SK-N-MC (cell line): Measurements from ENCODE around the gene CORIN.

Source experiments
- DNase-seq: peaks from one replicate; pipeline ENCODE4 v3.0.0-alpha.2; 2011; ENCODE audit warnings: low read depth, low spot score
- H3K27ac ChIP-seq: fragments of 200-600 bp; sonication (generic); 2 replicates; pipeline ENCODE4 v1.5.1; 2016; ENCODE audit warnings: mixed run types
- H3K36me3 ChIP-seq: fragments of 200-600 bp; sonication (generic); 2 replicates; pipeline ENCODE4 v1.6.1; 2017; ENCODE audit warnings: antibody characterized with exemption, low read length, mixed read lengths; ENCODE audit not compliant: insufficient read depth
- H3K4me3 ChIP-seq: fragments of 200-600 bp; sonication (generic); 2 replicates; pipeline ENCODE4 v1.5.1; 2016
- H3K9ac ChIP-seq: fragments of 200-600 bp; sonication (generic); 2 replicates; pipeline ENCODE4 v1.8.0; 2017; ENCODE audit warnings: mixed run types, mixed read lengths; ENCODE audit not compliant: insufficient read length
- H3K9me3 ChIP-seq: fragments of 200-600 bp; sonication (generic); 2 replicates; pipeline ENCODE4 v1.6.1; 2017; ENCODE audit warnings: low read depth, mild to moderate bottlenecking, antibody characterized with exemption, low read length, moderate library complexity, mixed read lengths
- EZH2 ChIP-seq: fragments of 200-600 bp; sonication (generic); IDR thresholded peaks from one replicate; pipeline ENCODE4 v1.6.1; 2017; ENCODE audit warnings: antibody characterized with exemption
- FOXP2 ChIP-seq: optimal IDR thresholded peaks from 2 replicates; pipeline ENCODE3; 2011; ENCODE audit warnings: mild to moderate bottlenecking, moderate library complexity; ENCODE audit not compliant: insufficient read depth; ENCODE audit errors: extremely low read length, control extremely low read depth
- POLR2AphosphoS5 ChIP-seq: IDR thresholded peaks from 2 replicates; pipeline ENCODE4 v1.6.1; 2012; ENCODE audit warnings: mild to moderate bottlenecking, low read depth, low read length, borderline replicate concordance

The CORIN gene

GRCh38 chr4:47860305-47860704 lies 22.4 kb upstream of the CORIN start:
- no peak for TF ChIP-seq EZH2
- TF ChIP-seq POLR2AphosphoS5: no peak
- no peak for TF ChIP-seq FOXP2
- Histone ChIP-seq H3K9me3 (no peaks in the 10 kb centered on the region), H3K4me3 (no peak overlapping the region), H3K27ac (no peak overlapping the region), H3K9ac (no peak overlapping the region), H3K36me3 (no peaks in the 10 kb centered on the region)
- DNase-seq: no peak

- Histone ChIP-seq H3K27ac (no peak overlapping the region), H3K9me3 (no peaks in the 10 kb centered on the region), H3K4me3 (no peak overlapping the region), H3K36me3 (peaks cover 13% of the 10 kb centered on the region; the same call in 1 of the 2 replicates), H3K9ac (no peak overlapping the region)
- TF ChIP-seq FOXP2 (no peak), EZH2 (no peak), POLR2AphosphoS5 (no peak)
- DNase-seq: no peak
These were observed 20.1 kb upstream of the CORIN start for GRCh38 chr4:47858006-47858405.

GRCh38 chr4:47856713-47857112 lies 18.8 kb upstream of the CORIN start:
- Histone ChIP-seq H3K9me3 (no peaks in the 10 kb centered on the region), H3K36me3 (peaks cover 13% of the 10 kb centered on the region; the same call in 1 of the 2 replicates), H3K9ac (no peak overlapping the region), H3K27ac (no peak overlapping the region), H3K4me3 (no peak overlapping the region)
- no peak for DNase-seq
- TF ChIP-seq POLR2AphosphoS5 (no peak), FOXP2 (no peak), EZH2 (no peak)

GRCh38 chr4:47855350-47855749 lies 17.5 kb upstream of the CORIN start:
- Histone ChIP-seq H3K9ac (no peak overlapping the region), H3K36me3 (peaks cover 13% of the 10 kb centered on the region; the same call in 1 of the 2 replicates), H3K27ac (no peak overlapping the region), H3K4me3 (no peak overlapping the region), H3K9me3 (no peaks in the 10 kb centered on the region)
- no peak for DNase-seq
- TF ChIP-seq POLR2AphosphoS5: no peak
- no peak for TF ChIP-seq FOXP2
- TF ChIP-seq EZH2: no peak

- no peak overlapping the region for H3K4me3 ChIP-seq
These were observed 14.3 kb upstream of the CORIN start for GRCh38 chr4:47852136-47852535.

GRCh38 chr4:47849466-47849865 lies 11.6 kb upstream of the CORIN start:
- no peak for DNase-seq
- H3K36me3 ChIP-seq: peaks cover 12% of the 10 kb centered on the region; the same call in 1 of the 2 replicates
- H3K9ac ChIP-seq: no peak overlapping the region

More at GRCh38 chr4:47852136-47852535, 14.3 kb upstream of the CORIN start:
- DNase-seq: no peak
- Histone ChIP-seq H3K9me3 (no peaks in the 10 kb centered on the region), H3K27ac (no peak overlapping the region), H3K9ac (no peak overlapping the region), H3K36me3 (peaks cover 13% of the 10 kb centered on the region; the same call in 1 of the 2 replicates)
- TF ChIP-seq FOXP2: no peak
- TF ChIP-seq EZH2: no peak
- TF ChIP-seq POLR2AphosphoS5: no peak

GRCh38 chr4:47848041-47848440 lies 10.2 kb upstream of the CORIN start:
- Histone ChIP-seq H3K4me3 (no peak overlapping the region), H3K36me3 (peaks cover 6% of the 10 kb centered on the region), H3K9me3 (no peaks in the 10 kb centered on the region), H3K27ac (no peak overlapping the region), H3K9ac (no peak overlapping the region)
- TF ChIP-seq EZH2 (no peak), FOXP2 (no peak), POLR2AphosphoS5 (no peak)
- no peak for DNase-seq

More at GRCh38 chr4:47849466-47849865, 11.6 kb upstream of the CORIN start:
- no peak for TF ChIP-seq FOXP2
- no peak for TF ChIP-seq POLR2AphosphoS5
- no peak for TF ChIP-seq EZH2
- H3K9me3 ChIP-seq: no peaks in the 10 kb centered on the region
- no peak overlapping the region for H3K4me3 ChIP-seq
- no peak overlapping the region for H3K27ac ChIP-seq

GRCh38 chr4:47842985-47843384 lies 5.1 kb upstream of the CORIN start:
- no peak for TF ChIP-seq POLR2AphosphoS5
- TF ChIP-seq EZH2: no peak
- no peak for TF ChIP-seq FOXP2
- no peak for DNase-seq
- H3K9me3 ChIP-seq: no peaks in the 10 kb centered on the region
- H3K27ac ChIP-seq: no peak overlapping the region
- H3K9ac ChIP-seq: no peak overlapping the region
- H3K36me3 ChIP-seq: peaks cover 6% of the 10 kb centered on the region
- no peak overlapping the region for H3K4me3 ChIP-seq

GRCh38 chr4:47840291-47840690 lies 2.4 kb upstream of the CORIN start:
- H3K9me3 ChIP-seq: no peaks in the 10 kb centered on the region
- no peak for DNase-seq
- H3K27ac ChIP-seq: no peak overlapping the region
- no peak overlapping the region for H3K9ac ChIP-seq
- H3K4me3 ChIP-seq: no peak overlapping the region
- peaks cover 6% of the 10 kb centered on the region for H3K36me3 ChIP-seq
- no peak for TF ChIP-seq EZH2
- TF ChIP-seq FOXP2: no peak
- TF ChIP-seq POLR2AphosphoS5: no peak
